Spinal cord (tissue), 10 donors: ENCODE data around the gene KIAA0825. TPM values are rescaled to one million over a fixed set of nuclear protein-coding genes. Genes with fewer than 3 reads are reported as not detected.

Experiments
- DNase-seq, 6 donors: peaks; one replicate each; pipeline versions ENCODE4 v3.0.0 to v3.0.0-alpha.2; 2013 to 2015; ENCODE audit warnings: low spot score in 6 of 6, low read depth in 4 of 6
- H3K27ac ChIP-seq: one replicate; pipeline ENCODE4 v1.5.1; 2013; ENCODE audit warnings: low read depth, low read length, control low read depth
- H3K27me3 ChIP-seq: one replicate; pipeline ENCODE4 v1.6.1; 2013; ENCODE audit warnings: low read length; ENCODE audit not compliant: control insufficient read depth, insufficient read depth
- H3K36me3 ChIP-seq: one replicate; pipeline ENCODE4 v1.6.1; 2013; ENCODE audit warnings: low read length; ENCODE audit not compliant: control insufficient read depth, insufficient read depth
- H3K4me1 ChIP-seq: one replicate; pipeline ENCODE4 v1.6.1; 2013; ENCODE audit warnings: low read length; ENCODE audit not compliant: control insufficient read depth, insufficient read depth
- H3K4me3 ChIP-seq: one replicate; pipeline ENCODE4 v1.5.1; 2013; ENCODE audit warnings: low read depth, low read length, control low read depth
- H3K9me3 ChIP-seq: one replicate; pipeline ENCODE4 v1.6.1; 2013; ENCODE audit warnings: low read length; ENCODE audit not compliant: control insufficient read depth, insufficient read depth
- WGBS: methylation state at CpG from one replicate; pipeline ENCODE4 v1.1.5; 2013; ENCODE audit warnings: missing lambda C conversion rate; ENCODE audit not compliant: insufficient coverage; 5-methylcytosine and 5-hydroxymethylcytosine counted together
- polyA plus RNA-seq, 2 donors: library from polyadenylated mRNA; unstranded; fragments of 120-200 nt; gene quantifications; one replicate each; pipeline ENCODE4 v1.2.1, GENCODE V29; 2013; ENCODE audit not compliant: insufficient read length in 2 of 2
- total RNA-seq, 2 donors: library from RNA; depleted of rRNA in 1 of 2; stranded (reverse); fragments of 120-200 nt in 1 of 2; fragments of >200 nt in 1 of 2; gene quantifications; one replicate each; pipeline versions ENCODE4 v1.2.3 to v1.2.4, GENCODE V29; 2013 to 2014
- donor health status: healthy.

The KIAA0825 gene
- total and polyA plus RNA-seq, 4 donors = 2.9 to 20.9 (median 8.4) TPM

- Histone ChIP-seq H3K27ac (no peak overlapping the region), H3K4me1 (no peaks in the 10 kb centered on the region), H3K9me3 (no peaks in the 10 kb centered on the region), H3K27me3 (no peaks in the 10 kb centered on the region), H3K36me3 (no peaks in the 10 kb centered on the region), H3K4me3 (no peak overlapping the region)
- no peak for DNase-seq
Observed at GRCh38 chr5:94397508-94397907, 220.9 kb downstream of the KIAA0825 start.

DNA sequence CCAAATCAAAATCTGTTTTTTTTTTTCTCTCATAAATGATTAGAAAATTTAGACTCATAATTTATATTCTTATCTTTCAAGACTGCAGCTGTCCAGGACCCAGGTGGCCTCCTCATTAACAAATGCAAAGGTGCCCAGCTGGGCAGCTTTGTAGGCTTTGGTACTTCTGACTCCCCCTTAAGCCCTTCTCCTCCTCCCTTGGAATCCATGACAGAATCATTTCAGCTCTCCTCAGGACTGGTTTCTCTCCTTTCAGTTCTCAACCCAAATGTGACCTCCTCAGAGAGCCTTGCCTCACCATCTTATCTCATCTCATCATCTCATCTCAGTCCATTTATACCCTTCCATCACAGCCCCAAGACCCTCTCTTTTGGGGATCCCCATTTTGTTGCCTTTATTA lies 221.7 kb downstream of the KIAA0825 start:
- H3K4me3 ChIP-seq = no peak overlapping the region
- no peak overlapping the region for H3K27ac ChIP-seq
- H3K27me3 ChIP-seq = no peaks in the 10 kb centered on the region
- no peaks in the 10 kb centered on the region for H3K4me1 ChIP-seq
- H3K9me3 ChIP-seq = no peaks in the 10 kb centered on the region
- DNase-seq = no peak
- no peaks in the 10 kb centered on the region for H3K36me3 ChIP-seq

DNA sequence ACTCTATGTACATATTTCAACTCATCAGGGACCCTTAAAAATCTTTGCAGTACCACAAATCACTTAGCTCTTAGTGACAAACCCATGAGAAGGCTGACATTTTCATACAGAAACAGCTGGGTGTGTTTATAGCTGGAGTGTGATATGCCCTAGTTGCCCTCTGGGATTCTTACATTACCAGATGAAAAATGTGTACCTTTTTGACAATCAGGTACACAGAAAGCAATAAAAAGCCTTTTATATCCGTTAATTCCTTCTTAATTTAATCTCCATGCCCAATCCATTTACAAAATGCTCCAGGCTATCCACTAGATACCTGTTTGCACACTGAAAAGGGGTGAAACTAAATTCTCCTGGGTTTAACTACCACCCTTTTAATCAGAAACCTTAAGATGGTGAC lies 222.9 kb downstream of the KIAA0825 start:
- H3K4me3 ChIP-seq = no peak overlapping the region
- H3K4me1 ChIP-seq = no peaks in the 10 kb centered on the region
- H3K27me3 ChIP-seq = no peaks in the 10 kb centered on the region
- H3K36me3 ChIP-seq = no peaks in the 10 kb centered on the region
- 100% methylated on average over 1 of the region's 1 CpG for WGBS
- H3K27ac ChIP-seq = no peak overlapping the region
- no peak for DNase-seq
- no peaks in the 10 kb centered on the region for H3K9me3 ChIP-seq

DNA sequence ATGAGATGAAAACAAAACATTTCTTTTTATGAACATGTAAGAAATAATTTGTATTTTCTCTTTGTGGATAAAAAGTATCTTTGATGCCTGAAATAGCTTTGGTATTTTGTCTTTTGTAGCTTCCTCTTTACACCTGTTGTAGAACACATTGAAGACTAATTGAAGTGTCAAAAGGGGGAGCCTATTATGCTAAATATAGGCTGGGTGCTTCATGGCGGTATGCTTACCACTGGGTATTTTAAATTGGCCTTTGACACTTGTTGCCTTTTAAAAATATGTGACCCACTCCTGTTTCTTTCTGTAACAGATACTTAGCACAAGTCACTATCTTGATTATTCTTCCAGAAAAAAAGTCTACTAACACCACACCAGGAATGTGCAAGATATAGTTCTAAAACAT lies 226.4 kb downstream of the KIAA0825 start:
- Histone ChIP-seq H3K27me3 (no peaks in the 10 kb centered on the region), H3K4me3 (no peak overlapping the region), H3K27ac (no peak overlapping the region), H3K36me3 (no peaks in the 10 kb centered on the region), H3K4me1 (no peaks in the 10 kb centered on the region), H3K9me3 (no peaks in the 10 kb centered on the region)
- DNase-seq = no peak
- whole genome bisulfite sequencing = no CpG with 5 or more reads among the region's 1 CpG

GRCh38 chr5:94389515-94389899 lies 228.9 kb downstream of the KIAA0825 start:
- H3K9me3 ChIP-seq = no peaks in the 10 kb centered on the region
- no peak for DNase-seq
- H3K27me3 ChIP-seq = no peaks in the 10 kb centered on the region
- H3K27ac ChIP-seq = no peak overlapping the region
- H3K36me3 ChIP-seq = no peaks in the 10 kb centered on the region
- no peaks in the 10 kb centered on the region for H3K4me1 ChIP-seq
- no peak overlapping the region for H3K4me3 ChIP-seq

- H3K36me3 ChIP-seq = no peaks in the 10 kb centered on the region
- no peaks in the 10 kb centered on the region for H3K9me3 ChIP-seq
- 80% methylated on average over 1 of the region's 3 CpGs for whole genome bisulfite sequencing
- H3K4me3 ChIP-seq = no peak overlapping the region
- H3K4me1 ChIP-seq = no peaks in the 10 kb centered on the region
- H3K27me3 ChIP-seq = no peaks in the 10 kb centered on the region
- no peak overlapping the region for H3K27ac ChIP-seq
- no peak for DNase-seq
Observed at GRCh38 chr5:94388773-94389514, 229.5 kb downstream of the KIAA0825 start.

GRCh38 chr5:94385767-94386166 lies 232.6 kb downstream of the KIAA0825 start:
- no peaks in the 10 kb centered on the region for H3K9me3 ChIP-seq
- WGBS = no CpG with 5 or more reads among the region's 1 CpG
- no peaks in the 10 kb centered on the region for H3K27me3 ChIP-seq
- H3K36me3 ChIP-seq = no peaks in the 10 kb centered on the region
- H3K27ac ChIP-seq = no peak overlapping the region
- no peaks in the 10 kb centered on the region for H3K4me1 ChIP-seq
- no peak for DNase-seq
- H3K4me3 ChIP-seq = no peak overlapping the region

DNA sequence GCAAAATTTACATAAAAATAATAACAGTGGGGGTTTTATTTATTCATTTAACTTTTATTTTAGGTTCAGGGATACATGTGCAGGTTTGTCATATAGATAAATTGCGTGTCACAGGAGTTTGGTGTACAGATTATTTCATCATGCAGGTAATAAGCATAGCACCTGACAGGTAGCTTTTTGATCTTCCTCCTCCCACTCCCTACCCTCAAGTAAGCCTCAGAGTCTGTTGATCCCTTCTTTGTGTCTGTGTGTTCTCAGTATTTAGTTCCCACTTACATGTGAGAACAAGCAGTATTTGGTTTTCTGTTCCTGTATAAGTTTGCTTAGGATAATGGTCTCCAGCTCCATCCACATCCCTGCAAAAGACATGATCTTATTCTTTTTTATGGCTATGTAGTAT lies 240.3 kb downstream of the KIAA0825 start:
- Histone ChIP-seq H3K27me3 (no peaks in the 10 kb centered on the region), H3K4me3 (no peak overlapping the region), H3K4me1 (no peaks in the 10 kb centered on the region), H3K9me3 (no peaks in the 10 kb centered on the region), H3K27ac (no peak overlapping the region), H3K36me3 (no peaks in the 10 kb centered on the region)
- DNase-seq = no peak
- WGBS = no CpG with 5 or more reads among the region's 1 CpG

GRCh38 chr5:94376672-94377345 lies 241.6 kb downstream of the KIAA0825 start:
- Histone ChIP-seq H3K27ac (no peak overlapping the region), H3K27me3 (no peaks in the 10 kb centered on the region), H3K9me3 (no peaks in the 10 kb centered on the region), H3K4me3 (no peak overlapping the region), H3K4me1 (no peaks in the 10 kb centered on the region), H3K36me3 (no peaks in the 10 kb centered on the region)
- DNase-seq = peak in 2 of 6 donors; percentile 9 to 55
- 86% methylated on average over 1 of the region's 4 CpGs for WGBS

DNA sequence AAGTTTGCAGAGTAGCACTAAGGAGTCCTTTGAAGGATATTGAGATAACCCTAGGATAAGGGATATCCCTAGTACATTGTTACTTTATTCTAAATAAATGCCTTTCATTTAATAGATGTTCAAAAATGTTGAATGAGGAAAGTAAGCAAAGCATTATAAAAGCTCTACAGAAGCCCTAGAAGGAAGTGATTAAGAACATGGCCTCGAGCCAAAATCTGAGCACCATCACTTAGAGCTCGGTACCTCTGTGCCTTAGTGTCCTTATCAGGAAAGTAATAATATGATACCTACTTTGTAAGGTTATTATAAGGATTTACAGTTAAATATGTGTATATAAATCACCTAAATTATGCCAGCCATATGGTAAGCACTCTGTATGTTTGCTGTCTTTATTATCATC lies 242.6 kb downstream of the KIAA0825 start:
- H3K27me3 ChIP-seq = no peaks in the 10 kb centered on the region
- H3K27ac ChIP-seq = no peak overlapping the region
- WGBS = no CpG with 5 or more reads among the region's 2 CpGs
- DNase-seq = no peak
- H3K9me3 ChIP-seq = no peaks in the 10 kb centered on the region
- H3K4me1 ChIP-seq = no peaks in the 10 kb centered on the region
- H3K36me3 ChIP-seq = no peaks in the 10 kb centered on the region
- H3K4me3 ChIP-seq = no peak overlapping the region
